K562 (cell line): ENCODE results near the gene WDR64. TPM values are rescaled to one million over a fixed set of nuclear protein-coding genes. Genes with fewer than 3 reads are reported as not detected.

ENCODE experiments used
- ATAC-seq: fragments of 200-7000 bp; cut with Tn5 transposase; 3 replicates; pipeline ENCODE4 v1.9.1; 2020; ENCODE audit warnings: moderate library complexity
- BruUV-seq: library from RNA; stranded (reverse); fragments of 400-500 nt; replicated peaks from 2 replicates; lab custom pipeline; 2021; lab: Mats Ljungman, UMichigan
- CTCF ChIA-PET: fragments of 300-600 bp; formaldehyde crosslinking; extraction: SDS; loops from one replicate; lab custom pipeline; 2021; ENCODE audit warnings: low intra/inter-chr PET ratio; lab: Yijun Ruan, JAX
- POLR2A ChIA-PET: fragments of 300-600, 350-650 bp; sonication (Branson Sonifier 250); formaldehyde crosslinking; extraction: SDS; loops from one replicate; lab custom pipeline; 2021; ENCODE audit warnings: antibody characterized with exemption, inconsistent platforms; lab: Yijun Ruan, JAX
- DNase-seq, 4 experiments: peaks; one replicate each; pipeline versions ENCODE4 v3.0.0 to v3.0.0-alpha.2; 2011 to 2018; ENCODE audit warnings: low spot score in 3 of 4, mixed read lengths in 3 of 4; ENCODE audit errors: extremely low read depth in 1 of 4
- FAIRE-seq: peaks from 2 replicates; lab custom pipeline; 2011; peaks lifted over from hg19 to GRCh38; lab: Jason Lieb, UNC
- H2AFZ ChIP-seq: 2 replicates; pipeline ENCODE4 v1.6.0; 2011; ENCODE audit warnings: low read depth, low read length, control low read depth, inconsistent platforms
- H3K27ac ChIP-seq: fragments of 200-600 bp; 3 replicates; pipeline ENCODE4 v1.8.0; 2011; ENCODE audit warnings: low read depth, mild to moderate bottlenecking, control low read depth, inconsistent platforms, low read length, moderate library complexity, mixed read lengths; ENCODE audit errors: extremely low read depth
- H3K27me3 ChIP-seq, 2 experiments: fragments of 300-600 bp in 1 of 2; 2 replicates in 1 of 2; 3 replicates in 1 of 2; pipeline versions ENCODE4 v1.6.0 to v1.8.0; 2011; ENCODE audit warnings: inconsistent platforms in 2 of 2, low read length in 2 of 2, mild to moderate bottlenecking in 1 of 2, mixed read lengths in 1 of 2, moderate library complexity in 1 of 2; ENCODE audit not compliant: control insufficient read depth in 2 of 2, insufficient read depth in 2 of 2
- H3K36me3 ChIP-seq: fragments of 300-600 bp; 3 replicates; pipeline ENCODE4 v1.8.0; 2011; ENCODE audit warnings: mild to moderate bottlenecking, low read length, inconsistent platforms; ENCODE audit not compliant: control insufficient read depth, insufficient read depth
- H3K4me1 ChIP-seq, 2 experiments: fragments of 200-600 bp in 1 of 2; replicated peaks in 1 of 2; 2 replicates in 1 of 2; 3 replicates in 1 of 2; pipeline versions ENCODE4 v1.5.1 to v1.8.0; 2011; ENCODE audit warnings: inconsistent platforms in 2 of 2, low read length in 2 of 2, mild to moderate bottlenecking in 1 of 2, mixed read lengths in 1 of 2, moderate library complexity in 1 of 2; ENCODE audit not compliant: control insufficient read depth in 2 of 2, insufficient read depth in 2 of 2
- H3K4me2 ChIP-seq: 2 replicates; pipeline ENCODE4 v1.6.1; 2011; ENCODE audit warnings: low read length, control low read depth, inconsistent platforms, mixed read lengths; ENCODE audit not compliant: insufficient read depth
- H3K4me3 ChIP-seq: fragments of 200-600 bp; sonication (generic), shearing (Covaris generic); 2 replicates; pipeline ENCODE4 v1.5.1; 2016; ENCODE audit warnings: control low read depth, inconsistent platforms
- H3K79me2 ChIP-seq: fragments of 200-600 bp; 3 replicates; pipeline ENCODE4 v1.8.0; 2011; ENCODE audit warnings: low read length, inconsistent platforms; ENCODE audit not compliant: control insufficient read depth, insufficient read depth
- H3K9ac ChIP-seq, 2 experiments: 2 replicates each; pipeline versions ENCODE4 v1.6.0 to v1.6.1; 2011; ENCODE audit warnings: low read depth in 2 of 2, low read length in 2 of 2, control low read depth in 1 of 2, inconsistent platforms in 1 of 2, mild to moderate bottlenecking in 1 of 2, mixed read lengths in 1 of 2; ENCODE audit not compliant: insufficient read depth in 1 of 2
- H3K9me1 ChIP-seq: one replicate; pipeline ENCODE4 v1.6.0; 2011; ENCODE audit warnings: inconsistent platforms, mild to moderate bottlenecking, low read length, moderate library complexity; ENCODE audit not compliant: control insufficient read depth, insufficient read depth
- H3K9me3 ChIP-seq: replicated peaks from 2 replicates; pipeline ENCODE4 v1.5.1; 2011; ENCODE audit warnings: low read depth, low read length, inconsistent platforms; ENCODE audit not compliant: control insufficient read depth, insufficient read depth
- H4K20me1 ChIP-seq: replicated peaks from 2 replicates; pipeline ENCODE4 v1.6.1; 2011; ENCODE audit warnings: low read length, inconsistent platforms, mixed read lengths; ENCODE audit not compliant: control insufficient read depth, insufficient read depth
- ARID1B ChIP-seq: fragments of 450-650 bp; IDR thresholded peaks from 2 replicates; pipeline ENCODE4 v1.6.1; 2016; ENCODE audit warnings: antibody characterized with exemption, mild to moderate bottlenecking, inconsistent platforms
- CAMTA2 ChIP-seq: fragments of 250-450 bp; sonication (Bioruptor Pico); conservative IDR thresholded peaks from 2 replicates; pipeline ENCODE4 v1.5.1; 2022
- DIDO1 ChIP-seq: fragments of 450-650 bp; IDR thresholded peaks from 2 replicates; pipeline ENCODE4 v1.6.1; 2016; ENCODE audit warnings: low read depth, missing biosample characterization, missing genetic modification characterization
- FOXK2 ChIP-seq, 2 experiments: fragments of 450-650 bp; IDR thresholded peaks in 1 of 2; conservative IDR thresholded peaks in 1 of 2; 2 replicates each; pipeline ENCODE4 v1.6.1; 2016; ENCODE audit warnings: low read depth in 2 of 2, mild to moderate bottlenecking in 1 of 2
- FOXP1 ChIP-seq: sonication (generic); formaldehyde crosslinking; IDR thresholded peaks from 2 replicates; pipeline ENCODE4 v1.8.0; 2022; ENCODE audit warnings: mild to moderate bottlenecking, missing genetic modification reagents
- FUS ChIP-seq: fragments of 200-400 bp; formaldehyde crosslinking; optimal IDR thresholded peaks from 2 replicates; pipeline ENCODE3; 2017; ENCODE audit warnings: low read depth, low read length
- HMGXB4 ChIP-seq: sonication (generic); formaldehyde crosslinking; IDR thresholded peaks from 2 replicates; pipeline ENCODE4 v1.8.1; 2023; ENCODE audit warnings: mild to moderate bottlenecking, missing genetic modification reagents
- KLF6 ChIP-seq: fragments of 250-450 bp; sonication (Bioruptor Pico); IDR thresholded peaks from 2 replicates; pipeline ENCODE4 v1.4.0; 2020; ENCODE audit warnings: mild to moderate bottlenecking, moderate library complexity, borderline replicate concordance
- MCM7 ChIP-seq, 2 experiments: fragments of 450-650 bp; IDR thresholded peaks; 2 replicates each; pipeline ENCODE4 v1.6.1; 2016 to 2018
- MYBL2 ChIP-seq, 2 experiments: fragments of 450-650 bp in 1 of 2; sonication (generic) in 1 of 2; formaldehyde crosslinking in 1 of 2; IDR thresholded peaks; 2 replicates each; pipeline versions ENCODE4 v1.6.1 to v1.8.1; 2017 to 2022; ENCODE audit warnings: borderline replicate concordance in 1 of 2, inconsistent platforms in 1 of 2, low read depth in 1 of 2, mild to moderate bottlenecking in 1 of 2, missing genetic modification reagents in 1 of 2, moderate library complexity in 1 of 2
- NELFE ChIP-seq: IDR thresholded peaks from 2 replicates; pipeline ENCODE4 v1.6.1; 2011; ENCODE audit warnings: mild to moderate bottlenecking; ENCODE audit not compliant: insufficient read depth, insufficient read length
- NFATC3 ChIP-seq: fragments of 450-650 bp; IDR thresholded peaks from 2 replicates; pipeline ENCODE4 v1.6.1; 2017; ENCODE audit warnings: mild to moderate bottlenecking
- PHF8 ChIP-seq: fragments of 200-600 bp; sonication (generic); IDR thresholded peaks from 2 replicates; pipeline ENCODE4 v1.6.1; 2012; ENCODE audit warnings: mixed run types, mild to moderate bottlenecking, inconsistent platforms, low read length, moderate library complexity, borderline replicate concordance
- RBM39 ChIP-seq: fragments of 200-400 bp; formaldehyde crosslinking; optimal IDR thresholded peaks from 2 replicates; pipeline ENCODE3; 2018; ENCODE audit warnings: low read depth, low read length
- TARDBP ChIP-seq: fragments of 450-650 bp; IDR thresholded peaks from 2 replicates; pipeline ENCODE4 v1.6.1; 2016
- ZNF174 ChIP-seq: fragments of 250-450 bp; sonication (Bioruptor Pico); IDR thresholded peaks from 2 replicates; pipeline ENCODE4 v1.4.0; 2020; ENCODE audit warnings: mild to moderate bottlenecking
- ZNF239 ChIP-seq: fragments of 250-450 bp; sonication (Bioruptor Pico); IDR thresholded peaks from 2 replicates; pipeline ENCODE4 v1.4.0; 2020; ENCODE audit warnings: mild to moderate bottlenecking
- ZNF561 ChIP-seq: fragments of 450-650 bp; formaldehyde crosslinking; conservative IDR thresholded peaks from 2 replicates; pipeline ENCODE4 v1.4.0; 2020; ENCODE audit warnings: mild to moderate bottlenecking, moderate library complexity
- ZNF583 ChIP-seq: fragments of 250-450 bp; sonication (Bioruptor Pico); IDR thresholded peaks from 2 replicates; pipeline ENCODE4 v1.4.0; 2020
- WGBS: fragments of 100-300 bp; shearing (Covaris generic); methylation state at CpG from one replicate; pipeline ENCODE4 v1.1.6; 2016; ENCODE audit warnings: low coverage, mixed read lengths; ENCODE audit not compliant: insufficient coverage; ENCODE audit errors: missing lambda C conversion rate; 5-methylcytosine and 5-hydroxymethylcytosine counted together
- in situ Hi-C: fragments of 300-500 bp; cut with MboI; formaldehyde crosslinking; loops from 4 replicates; pipeline ENCODE4 v1.15.0; 2018; ENCODE audit warnings: inconsistent platforms, mixed read lengths
- intact Hi-C: fragments of 100-400 bp; cut with micrococcal nuclease; formaldehyde crosslinking; loops from 2 replicates; pipeline ENCODE4 v1.14.2; 2022
- polyA plus RNA-seq, 8 experiments: library from polyadenylated mRNA; depleted of rRNA in 4 of 8; stranded (reverse) in 5 of 8; unstranded in 3 of 8; fragments of >200 nt; fragmentation: Nextera tagmentation in 2 of 8; fragmentation: Illumina TruSeq in 1 of 8; extraction: Ambion mirVana in 2 of 8; extraction: Trizol in 1 of 8; gene quantifications; 2 replicates each; pipeline versions ENCODE4 v1.2.1 to v1.2.3, GENCODE V29; 2011 to 2014; ENCODE audit warnings: inconsistent platforms in 1 of 8, missing spikeins in 1 of 8
- total RNA-seq, 7 experiments: library from RNA; depleted of rRNA in 6 of 7; stranded (reverse); fragments of >200 nt in 6 of 7; fragmentation: Illumina TruSeq in 2 of 7; extraction: Trizol in 2 of 7; gene quantifications; 2 replicates each; pipeline versions ENCODE4 v1.2.1 to v1.2.3, GENCODE V29; 2011 to 2021; ENCODE audit warnings: low replicate concordance in 1 of 7
- TF ChIP-seq, protein P1 (sequence below), 3 experiments: fragments of 200-800 bp in 1 of 3; sonication (Bioruptor generic) in 1 of 3; sonication (generic) in 1 of 3; formaldehyde crosslinking in 1 of 3; IDR thresholded peaks; 2 replicates each; pipeline versions ENCODE4 v1.6.1 to v1.8.0; 2016 to 2022; ENCODE audit warnings: mild to moderate bottlenecking in 2 of 3, missing compliant biosample characterization in 2 of 3, missing genetic modification characterization in 2 of 3, missing genetic modification reagents in 1 of 3

Gene WDR64
- total and polyA plus RNA-seq, 9 of the 15 experiments (the other 6 are each of a cell fraction or from before 2014, with no cell fraction given), result 0.06 to 0.29 (median 0.19) TPM; not detected in 5

- Histone ChIP-seq H3K9me1 (no peaks in the 10 kb centered on the region), H3K4me3 (no peak overlapping the region), H3K27me3 (no peaks in the 10 kb centered on the region), H3K9me3 (no peaks in the 10 kb centered on the region), H3K79me2 (no peaks in the 10 kb centered on the region), H4K20me1 (no peaks in the 10 kb centered on the region), H3K36me3 (no peaks in the 10 kb centered on the region), H3K4me2 (no peak overlapping the region), H3K4me1 (no peaks in the 10 kb centered on the region), H2AFZ (no peak overlapping the region), H3K9ac (no peak overlapping the region), H3K27ac (no peak overlapping the region)
- WGBS, result 50% methylated on average over 3 of the region's 3 CpGs
- in situ Hi-C loops (no loop called here), intact Hi-C loops (no loop called here)
- no peak for DNase-seq
- ATAC-seq, result no peak
- TF ChIP-seq MYBL2 (IDR thresholded peaks at IDR 0.05; ENCODE audit: low read depth) (no peak), MYBL2 (CRISPR knock-in tag; IDR thresholded peaks at IDR 0.05; ENCODE audit: borderline replicate concordance) (no peak), ZNF561 (CRISPR knock-in tag) (no peak), ZNF583 (CRISPR knock-in tag) (no peak), NFATC3 (no peak), FUS (no peak), FOXK2 (conservative IDR thresholded peaks at IDR 0.05 in 1 of 2, IDR thresholded peaks at IDR 0.05 in 1 of 2; ENCODE audit: low read depth in 2 of 2) (no peak), PHF8 (no peak), ARID1B (no peak), TARDBP (no peak), NELFE (no peak), CAMTA2 (CRISPR knock-in tag) (no peak), KLF6 (CRISPR knock-in tag) (no peak), HMGXB4 (CRISPR knock-in tag) (no peak), DIDO1 (tag) (no peak), ZNF239 (CRISPR knock-in tag) (no peak), ZNF174 (CRISPR knock-in tag) (no peak), FOXP1 (no peak), MCM7 (IDR thresholded peaks at IDR 0.05) (no peak), RBM39 (no peak)
- TF ChIP-seq, protein P1, sequence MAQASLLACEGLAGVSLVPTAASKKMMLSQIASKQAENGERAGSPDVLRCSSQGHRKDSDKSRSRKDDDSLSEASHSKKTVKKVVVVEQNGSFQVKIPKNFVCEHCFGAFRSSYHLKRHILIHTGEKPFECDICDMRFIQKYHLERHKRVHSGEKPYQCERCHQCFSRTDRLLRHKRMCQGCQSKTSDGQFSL (CRISPR knock-in tag; IDR thresholded peaks at IDR 0.05), result no peak
- TF ChIP-seq, protein P1 (tag; IDR thresholded peaks at IDR 0.05), result no peak
- BruUV-seq, result no TSS peak
- POLR2A ChIA-PET, result no interaction called here
- no peak for FAIRE-seq
- CTCF ChIA-PET, result no interaction called here
These were observed 110.7 kb downstream of the WDR64 start for GRCh38 chr1:241762713-241763339.
